Karpas-422 (cell line): ENCODE data around the gene CCDC120. TPM values are rescaled to one million over a fixed set of nuclear protein-coding genes. Genes with fewer than 3 reads are reported as not detected.

Source experiments
- DNase-seq: peaks from one replicate; pipeline ENCODE4 v3.0.0-alpha.2; 2015
- H2AFZ ChIP-seq: fragments of 200-600 bp; sonication (generic); 2 replicates; pipeline ENCODE4 v1.6.1; 2014; ENCODE audit warnings: antibody characterized with exemption, low read length, mixed read lengths
- H3K27ac ChIP-seq: fragments of 200-600 bp; sonication (generic); 2 replicates; pipeline ENCODE4 v1.5.1; 2014; ENCODE audit warnings: mild to moderate bottlenecking, low read length, moderate library complexity
- H3K27me3 ChIP-seq: fragments of 200-600 bp; sonication (generic); 2 replicates; pipeline ENCODE4 v1.6.1; 2014; ENCODE audit warnings: low read length, mixed read lengths
- H3K36me3 ChIP-seq: fragments of 200-600 bp; sonication (generic); 2 replicates; pipeline ENCODE4 v1.6.1; 2014; ENCODE audit warnings: low read length, mixed read lengths; ENCODE audit not compliant: insufficient read depth
- H3K4me1 ChIP-seq: fragments of 200-600 bp; sonication (generic); 2 replicates; pipeline ENCODE4 v1.6.1; 2014; ENCODE audit warnings: mild to moderate bottlenecking, low read length, mixed read lengths
- H3K4me2 ChIP-seq: fragments of 200-600 bp; sonication (generic); 2 replicates; pipeline ENCODE4 v1.6.1; 2014; ENCODE audit warnings: low read length, low read depth, mild to moderate bottlenecking; ENCODE audit not compliant: poor library complexity, severe bottlenecking
- H3K4me3 ChIP-seq: fragments of 200-600 bp; sonication (generic); 2 replicates; pipeline ENCODE4 v1.5.1; 2014; ENCODE audit warnings: mild to moderate bottlenecking, antibody characterized with exemption, low read length, mixed read lengths
- H3K79me2 ChIP-seq: fragments of 200-600 bp; sonication (generic); 2 replicates; pipeline ENCODE4 v1.6.1; 2014; ENCODE audit warnings: mild to moderate bottlenecking, low read length, mixed read lengths
- H3K9ac ChIP-seq: fragments of 200-600 bp; sonication (generic); 2 replicates; pipeline ENCODE4 v1.6.0; 2014; ENCODE audit warnings: low read length
- H3K9me2 ChIP-seq: fragments of 200-600 bp; sonication (generic), shearing (Covaris generic); replicated peaks from 2 replicates; pipeline ENCODE4 v1.6.0; 2014; ENCODE audit warnings: mild to moderate bottlenecking, low read length, moderate library complexity; ENCODE audit not compliant: insufficient read depth
- H3K9me3 ChIP-seq: fragments of 300-700, 200-600 bp; sonication (generic); 2 replicates; pipeline ENCODE4 v1.6.1; 2014; ENCODE audit warnings: low read length, mixed read lengths
- H4K20me1 ChIP-seq: fragments of 200-600 bp; sonication (generic); 2 replicates; pipeline ENCODE4 v1.6.1; 2014; ENCODE audit warnings: mild to moderate bottlenecking, antibody characterized with exemption, low read length, low read depth; ENCODE audit not compliant: insufficient read depth
- total RNA-seq: library from RNA; depleted of rRNA; stranded (reverse); fragments of >200 nt; shearing (Covaris generic); gene quantifications from 2 replicates; pipeline ENCODE4 v1.2.3, GENCODE V29; 2014; ENCODE audit warnings: low replicate concordance

CCDC120 gene
- total RNA-seq, 1 experiment from 2014 or later: not detected

GRCh38 chrX:49102190-49102589 is 43.4 kb downstream of the CCDC120 start:
- Histone ChIP-seq H3K36me3 (no peaks in the 10 kb centered on the region), H3K4me2 (peak overlapping the region; percentile 67), H3K79me2 (0 out of 2 replicates have a peak, but pooled peaks cover 2% of the 10 kb centered on the region), H3K27ac (no peak overlapping the region), H2AFZ (no peak overlapping the region), H3K9me3 (no peaks in the 10 kb centered on the region), H4K20me1 (no peaks in the 10 kb centered on the region), H3K4me3 (peak overlapping the region; percentile 65; the same call in 1 of the 2 replicates), H3K9ac (peak overlapping the region; percentile 75), H3K27me3 (no peaks in the 10 kb centered on the region), H3K9me2 (no peaks in the 10 kb centered on the region), H3K4me1 (peaks cover 10% of the 10 kb centered on the region)
- no peak for DNase-seq

- H2AFZ ChIP-seq: no peak overlapping the region
- no peak overlapping the region for H3K4me3 ChIP-seq
- no peak overlapping the region for H3K27ac ChIP-seq
- H3K36me3 ChIP-seq: no peaks in the 10 kb centered on the region
- H3K4me1 ChIP-seq: peaks cover 10% of the 10 kb centered on the region
- H3K4me2 ChIP-seq: no peak overlapping the region
- no peak for DNase-seq
- no peaks in the 10 kb centered on the region for H3K27me3 ChIP-seq
- H3K9me3 ChIP-seq: no peaks in the 10 kb centered on the region
- 0 out of 2 replicates have a peak, but pooled peaks cover 2% of the 10 kb centered on the region for H3K79me2 ChIP-seq
- no peaks in the 10 kb centered on the region for H3K9me2 ChIP-seq
- no peaks in the 10 kb centered on the region for H4K20me1 ChIP-seq
- H3K9ac ChIP-seq: no peak overlapping the region
These were observed 44.8 kb downstream of the CCDC120 start for GRCh38 chrX:49103637-49104036.

- H3K4me2 ChIP-seq: no peak overlapping the region
- H3K4me1 ChIP-seq: peaks cover 7% of the 10 kb centered on the region
- H3K9me3 ChIP-seq: no peaks in the 10 kb centered on the region
- no peak overlapping the region for H3K9ac ChIP-seq
- H3K27ac ChIP-seq: no peak overlapping the region
- H3K9me2 ChIP-seq: no peaks in the 10 kb centered on the region
- H3K4me3 ChIP-seq: no peak overlapping the region
- H3K79me2 ChIP-seq: no peaks in the 10 kb centered on the region
- no peak for DNase-seq
- no peaks in the 10 kb centered on the region; the same call in 1 of the 2 replicates for H3K36me3 ChIP-seq
- H3K27me3 ChIP-seq: no peaks in the 10 kb centered on the region
- no peaks in the 10 kb centered on the region for H4K20me1 ChIP-seq
- H2AFZ ChIP-seq: no peak overlapping the region
These were observed 47.5 kb downstream of the CCDC120 start for GRCh38 chrX:49106296-49106695.

GRCh38 chrX:49106930-49107329 is 48.1 kb downstream of the CCDC120 start:
- no peaks in the 10 kb centered on the region; the same call in 1 of the 2 replicates for H3K36me3 ChIP-seq
- H3K4me2 ChIP-seq: no peak overlapping the region
- H3K27ac ChIP-seq: no peak overlapping the region
- no peaks in the 10 kb centered on the region for H4K20me1 ChIP-seq
- no peaks in the 10 kb centered on the region for H3K27me3 ChIP-seq
- no peak overlapping the region for H3K4me3 ChIP-seq
- no peaks in the 10 kb centered on the region for H3K9me3 ChIP-seq
- H2AFZ ChIP-seq: no peak overlapping the region
- no peaks in the 10 kb centered on the region for H3K9me2 ChIP-seq
- H3K79me2 ChIP-seq: no peaks in the 10 kb centered on the region
- H3K9ac ChIP-seq: no peak overlapping the region
- peak; percentile 63 for DNase-seq
- H3K4me1 ChIP-seq: peaks cover 2% of the 10 kb centered on the region

GRCh38 chrX:49108641-49109040 is 49.8 kb downstream of the CCDC120 start:
- H3K36me3 ChIP-seq: no peaks in the 10 kb centered on the region; the same call in 1 of the 2 replicates
- H2AFZ ChIP-seq: no peak overlapping the region
- no peak overlapping the region for H3K4me3 ChIP-seq
- H3K79me2 ChIP-seq: no peaks in the 10 kb centered on the region
- no peak overlapping the region for H3K27ac ChIP-seq
- no peaks in the 10 kb centered on the region for H3K27me3 ChIP-seq
- no peaks in the 10 kb centered on the region for H3K9me2 ChIP-seq
- H3K9me3 ChIP-seq: no peaks in the 10 kb centered on the region
- H4K20me1 ChIP-seq: no peaks in the 10 kb centered on the region
- H3K9ac ChIP-seq: no peak overlapping the region
- no peak for DNase-seq
- H3K4me1 ChIP-seq: no peaks in the 10 kb centered on the region
- no peak overlapping the region for H3K4me2 ChIP-seq

- Histone ChIP-seq H3K27me3 (no peaks in the 10 kb centered on the region), H3K36me3 (no peaks in the 10 kb centered on the region; the same call in 1 of the 2 replicates), H3K27ac (no peak overlapping the region), H3K4me2 (no peak overlapping the region), H4K20me1 (no peaks in the 10 kb centered on the region), H2AFZ (no peak overlapping the region), H3K4me3 (no peak overlapping the region), H3K79me2 (no peaks in the 10 kb centered on the region), H3K9me2 (no peaks in the 10 kb centered on the region), H3K4me1 (no peaks in the 10 kb centered on the region), H3K9me3 (no peaks in the 10 kb centered on the region), H3K9ac (no peak overlapping the region)
- DNase-seq: no peak
These were observed 51.6 kb downstream of the CCDC120 start for GRCh38 chrX:49110417-49110816.

- DNase-seq: no peak
- no peaks in the 10 kb centered on the region; the same call in 1 of the 2 replicates for H3K36me3 ChIP-seq
- H3K4me1 ChIP-seq: no peaks in the 10 kb centered on the region
- H3K27ac ChIP-seq: no peak overlapping the region
- no peak overlapping the region for H3K9ac ChIP-seq
- no peaks in the 10 kb centered on the region for H4K20me1 ChIP-seq
- no peaks in the 10 kb centered on the region for H3K27me3 ChIP-seq
- H2AFZ ChIP-seq: no peak overlapping the region
- H3K9me2 ChIP-seq: no peaks in the 10 kb centered on the region
- H3K79me2 ChIP-seq: no peaks in the 10 kb centered on the region
- no peak overlapping the region for H3K4me3 ChIP-seq
- no peak overlapping the region for H3K4me2 ChIP-seq
- H3K9me3 ChIP-seq: no peaks in the 10 kb centered on the region
These were observed 53.0 kb downstream of the CCDC120 start for GRCh38 chrX:49111791-49112190.

- no peaks in the 10 kb centered on the region for H3K9me2 ChIP-seq
- H3K4me1 ChIP-seq: no peaks in the 10 kb centered on the region
These were observed 57.3 kb downstream of the CCDC120 start for GRCh38 chrX:49116076-49116475.

GRCh38 chrX:49116716-49117115 is 57.9 kb downstream of the CCDC120 start:
- Histone ChIP-seq H3K36me3 (no peaks in the 10 kb centered on the region), H3K4me2 (no peak overlapping the region), H3K27me3 (no peaks in the 10 kb centered on the region), H3K4me3 (no peak overlapping the region), H3K9me3 (no peaks in the 10 kb centered on the region), H2AFZ (no peak overlapping the region), H3K4me1 (no peaks in the 10 kb centered on the region), H3K9me2 (no peaks in the 10 kb centered on the region), H3K27ac (no peak overlapping the region), H4K20me1 (no peaks in the 10 kb centered on the region), H3K79me2 (no peaks in the 10 kb centered on the region), H3K9ac (no peak overlapping the region)
- no peak for DNase-seq

More at GRCh38 chrX:49116076-49116475, 57.3 kb downstream of the CCDC120 start:
- H3K27me3 ChIP-seq: no peaks in the 10 kb centered on the region
- no peak overlapping the region for H3K4me2 ChIP-seq
- H3K79me2 ChIP-seq: no peaks in the 10 kb centered on the region
- no peak overlapping the region for H3K27ac ChIP-seq
- H3K9me3 ChIP-seq: no peaks in the 10 kb centered on the region
- H3K9ac ChIP-seq: no peak overlapping the region
- H4K20me1 ChIP-seq: no peaks in the 10 kb centered on the region
- H3K36me3 ChIP-seq: no peaks in the 10 kb centered on the region
- no peak overlapping the region for H3K4me3 ChIP-seq
- no peak overlapping the region for H2AFZ ChIP-seq
- no peak for DNase-seq
